ENCODE data around the gene COX10. TPM values are rescaled to one million over a fixed set of nuclear protein-coding genes. Genes with fewer than 3 reads are reported as not detected.
"Not testable (repeated sequence)": the region's sequence is repeated elsewhere in the genome, so short reads cannot be mapped to it uniquely, and the experiment has no call there.

Gene COX10
- 10 to 100 TPM; 22.0 to 32.5 TPM for total RNA-seq

GRCh38 chr17:14069251-14070021 lies at the start of gene COX10:
COX10 (plus strand) TSS chr17:14069504; CDS start chr17:14069606, 102 bp downstream.
- peaks cover 41% of the 10 kb centered on the region for H3K36me3 Mint-ChIP-seq (ENCODE audit: low read depth)
- H3K4me3 Mint-ChIP-seq, result peak within 1 kb of the TSS; percentile 94
- H3K9me3 Mint-ChIP-seq (ENCODE audit: low read depth), result no peaks in the 10 kb centered on the region
- ChIA-PET POLR2A (no interaction called here), CTCF (no interaction called here)
- H3K4me1 Mint-ChIP-seq, result peaks cover 54% of the 10 kb centered on the region
- ATAC-seq (peak; percentile 93), DNase-seq (peak; percentile 91)
- H3K27me3 Mint-ChIP-seq, result no peaks in the 10 kb centered on the region
- peak within 1 kb of the TSS; percentile 94 for H3K27ac Mint-ChIP-seq
- intact Hi-C loops (cut with DNase I, micrococcal nuclease), result loop anchor here (1.0 to 5.0 kb wide), 7 partner anchors 49 to 1052 kb away; partner anchors contain the start of gene ELAC2 (in 1 of the 2)

- CTCF ChIA-PET; H3K4me3 Mint-ChIP-seq; H3K9me3 Mint-ChIP-seq (ENCODE audit: low read depth); H3K36me3 Mint-ChIP-seq (ENCODE audit: low read depth); ATAC-seq; POLR2A ChIA-PET; H3K27ac Mint-ChIP-seq; DNase-seq; H3K27me3 Mint-ChIP-seq; H3K4me1 Mint-ChIP-seq; intact Hi-C loops (cut with DNase I, micrococcal nuclease): not testable (repeated sequence)
These were observed 47.5 kb upstream of the COX10 start for GRCh38 chr17:14021651-14022294.

- DNase-seq; CTCF ChIA-PET; H3K27me3 Mint-ChIP-seq; POLR2A ChIA-PET; H3K4me1 Mint-ChIP-seq; H3K27ac Mint-ChIP-seq; H3K4me3 Mint-ChIP-seq; H3K9me3 Mint-ChIP-seq (ENCODE audit: low read depth); intact Hi-C loops (cut with DNase I, micrococcal nuclease); ATAC-seq: not testable (repeated sequence)
- H3K36me3 Mint-ChIP-seq (ENCODE audit: low read depth), result peaks cover 33% of the 10 kb centered on the region
These were observed 39.5 kb upstream of the COX10 start for GRCh38 chr17:14029755-14030154.

GRCh38 chr17:14032234-14032633 lies 37.1 kb upstream of the COX10 start:
- Mint-ChIP-seq H3K4me3 (no peak overlapping the region), H3K9me3 (ENCODE audit: low read depth) (no peaks in the 10 kb centered on the region), H3K36me3 (ENCODE audit: low read depth) (peaks cover 42% of the 10 kb centered on the region), H3K27me3 (no peaks in the 10 kb centered on the region), H3K27ac (no peak overlapping the region), H3K4me1 (no peaks in the 10 kb centered on the region)
- DNase-seq (no peak), ATAC-seq (no peak)
- intact Hi-C loops (cut with DNase I, micrococcal nuclease), result no loop called here
- CTCF ChIA-PET, result interaction anchor here (0.7 kb wide), 1 partner anchor 269 kb away, joined by 5 read pairs; the partner anchor contains the start of gene HS3ST3B1
- POLR2A ChIA-PET, result no interaction called here

- Mint-ChIP-seq H3K4me1 (peaks cover 1% of the 10 kb centered on the region), H3K27me3 (no peaks in the 10 kb centered on the region), H3K27ac (no peak overlapping the region), H3K4me3 (no peak overlapping the region), H3K9me3 (ENCODE audit: low read depth) (no peaks in the 10 kb centered on the region), H3K36me3 (ENCODE audit: low read depth) (peaks cover 42% of the 10 kb centered on the region)
- intact Hi-C loops (cut with DNase I, micrococcal nuclease), result no loop called here
- DNase-seq, result no peak
- ChIA-PET CTCF (no interaction called here), POLR2A (no interaction called here)
- no peak for ATAC-seq
These were observed 36.1 kb upstream of the COX10 start for GRCh38 chr17:14033166-14033565.

- CTCF ChIA-PET, result interaction anchor here (0.6 to 0.8 kb wide), 2 partner anchors 10 to 262 kb away, joined by 3 read pairs; no protein-coding TSS in a partner anchor
- Mint-ChIP-seq H3K9me3 (ENCODE audit: low read depth) (no peaks in the 10 kb centered on the region), H3K27ac (no peak overlapping the region), H3K36me3 (ENCODE audit: low read depth) (peaks cover 29% of the 10 kb centered on the region), H3K27me3 (no peaks in the 10 kb centered on the region), H3K4me1 (peaks cover 12% of the 10 kb centered on the region), H3K4me3 (no peak overlapping the region)
- POLR2A ChIA-PET, result interaction anchor here (0.7 kb wide), 1 partner anchor 168 kb away, joined by 3 read pairs; no protein-coding TSS in a partner anchor
- no peak for DNase-seq
- no peak for ATAC-seq
- intact Hi-C loops (cut with DNase I, micrococcal nuclease), result no loop called here
These were observed 31.9 kb upstream of the COX10 start for GRCh38 chr17:14037453-14037852.

- intact Hi-C loops (cut with DNase I, micrococcal nuclease), result no loop called here
- no peaks in the 10 kb centered on the region for H3K27me3 Mint-ChIP-seq
- H3K9me3 Mint-ChIP-seq (ENCODE audit: low read depth), result no peaks in the 10 kb centered on the region
- H3K36me3 Mint-ChIP-seq (ENCODE audit: low read depth), result peaks cover 26% of the 10 kb centered on the region
- H3K4me3 Mint-ChIP-seq, result no peak overlapping the region
- no peak for ATAC-seq
- DNase-seq, result no peak
- H3K27ac Mint-ChIP-seq, result no peak overlapping the region
- H3K4me1 Mint-ChIP-seq, result peaks cover 14% of the 10 kb centered on the region
- CTCF ChIA-PET, result interaction anchor here (0.8 kb wide), 1 partner anchor 9 kb away, joined by 3 read pairs; no protein-coding TSS in a partner anchor
- POLR2A ChIA-PET, result no interaction called here
These were observed 31.1 kb upstream of the COX10 start for GRCh38 chr17:14038206-14038605.

- CTCF ChIA-PET, result no interaction called here
- peaks cover 22% of the 10 kb centered on the region for H3K4me1 Mint-ChIP-seq
- intact Hi-C loops (cut with DNase I, micrococcal nuclease), result no loop called here
- no peak for DNase-seq
- no peak overlapping the region for H3K27ac Mint-ChIP-seq
- no peaks in the 10 kb centered on the region for H3K27me3 Mint-ChIP-seq
- no peak overlapping the region for H3K4me3 Mint-ChIP-seq
- H3K9me3 Mint-ChIP-seq (ENCODE audit: low read depth), result no peaks in the 10 kb centered on the region
- peak; percentile 71 for ATAC-seq
- H3K36me3 Mint-ChIP-seq (ENCODE audit: low read depth), result peaks cover 5% of the 10 kb centered on the region
- POLR2A ChIA-PET, result interaction anchor here (0.6 kb wide), 1 partner anchor 74 kb away, joined by 3 read pairs; no protein-coding TSS in a partner anchor
These were observed 26.9 kb upstream of the COX10 start for GRCh38 chr17:14042411-14042810.

GRCh38 chr17:14044702-14045101 lies 24.6 kb upstream of the COX10 start:
- POLR2A ChIA-PET, result interaction anchor here (0.8 kb wide), 1 partner anchor 256 kb away, joined by 7 read pairs; the partner anchor contains the start of gene HS3ST3B1
- intact Hi-C loops (cut with DNase I, micrococcal nuclease), result no loop called here

GRCh38 chr17:14046978-14047377 lies 22.3 kb upstream of the COX10 start:
- Mint-ChIP-seq H3K4me1 (peaks cover 15% of the 10 kb centered on the region), H3K36me3 (ENCODE audit: low read depth) (peaks cover 12% of the 10 kb centered on the region)
- CTCF ChIA-PET, result interaction anchor here (0.7 to 1.2 kb wide), 4 partner anchors 9 to 78 kb away, joined by 3 read pairs; no protein-coding TSS in a partner anchor

More at GRCh38 chr17:14044702-14045101, 24.6 kb upstream of the COX10 start:
- H3K4me1 Mint-ChIP-seq, result peaks cover 16% of the 10 kb centered on the region
- H3K36me3 Mint-ChIP-seq (ENCODE audit: low read depth), result peaks cover 10% of the 10 kb centered on the region
- H3K9me3 Mint-ChIP-seq (ENCODE audit: low read depth), result no peaks in the 10 kb centered on the region
- H3K27ac Mint-ChIP-seq, result no peak overlapping the region
- DNase-seq (no peak), ATAC-seq (no peak)
- CTCF ChIA-PET, result interaction anchor here (1.0 kb wide), 1 partner anchor 21 kb away, joined by 3 read pairs; no protein-coding TSS in a partner anchor
- no peak overlapping the region for H3K4me3 Mint-ChIP-seq
- no peaks in the 10 kb centered on the region for H3K27me3 Mint-ChIP-seq

GRCh38 chr17:14047591-14047990 lies 21.7 kb upstream of the COX10 start:
- H3K36me3 Mint-ChIP-seq (ENCODE audit: low read depth), result peaks cover 12% of the 10 kb centered on the region
- ChIA-PET POLR2A (no interaction called here), CTCF (interaction anchor here (0.7 to 1.2 kb wide), 3 partner anchors 10 to 20 kb away, joined by 3 read pairs; no protein-coding TSS in a partner anchor)
- no peak for ATAC-seq
- intact Hi-C loops (cut with DNase I, micrococcal nuclease), result no loop called here
- no peaks in the 10 kb centered on the region for H3K9me3 Mint-ChIP-seq (ENCODE audit: low read depth)
- no peak overlapping the region for H3K4me3 Mint-ChIP-seq
- H3K27me3 Mint-ChIP-seq, result no peaks in the 10 kb centered on the region
- DNase-seq, result no peak
- peaks cover 10% of the 10 kb centered on the region for H3K4me1 Mint-ChIP-seq
- no peak overlapping the region for H3K27ac Mint-ChIP-seq

More at GRCh38 chr17:14046978-14047377, 22.3 kb upstream of the COX10 start:
- H3K9me3 Mint-ChIP-seq (ENCODE audit: low read depth), result no peaks in the 10 kb centered on the region
- no peak overlapping the region for H3K4me3 Mint-ChIP-seq
- intact Hi-C loops (cut with DNase I, micrococcal nuclease), result no loop called here
- no peaks in the 10 kb centered on the region for H3K27me3 Mint-ChIP-seq
- ATAC-seq (no peak), DNase-seq (no peak)
- POLR2A ChIA-PET, result no interaction called here
- no peak overlapping the region for H3K27ac Mint-ChIP-seq
